ENCODE results near the gene MYL5.
"Not testable (repeated sequence)": the region's sequence is repeated elsewhere in the genome, so short reads cannot be mapped to it uniquely, and the experiment has no call there.

MYL5 gene

DNA sequence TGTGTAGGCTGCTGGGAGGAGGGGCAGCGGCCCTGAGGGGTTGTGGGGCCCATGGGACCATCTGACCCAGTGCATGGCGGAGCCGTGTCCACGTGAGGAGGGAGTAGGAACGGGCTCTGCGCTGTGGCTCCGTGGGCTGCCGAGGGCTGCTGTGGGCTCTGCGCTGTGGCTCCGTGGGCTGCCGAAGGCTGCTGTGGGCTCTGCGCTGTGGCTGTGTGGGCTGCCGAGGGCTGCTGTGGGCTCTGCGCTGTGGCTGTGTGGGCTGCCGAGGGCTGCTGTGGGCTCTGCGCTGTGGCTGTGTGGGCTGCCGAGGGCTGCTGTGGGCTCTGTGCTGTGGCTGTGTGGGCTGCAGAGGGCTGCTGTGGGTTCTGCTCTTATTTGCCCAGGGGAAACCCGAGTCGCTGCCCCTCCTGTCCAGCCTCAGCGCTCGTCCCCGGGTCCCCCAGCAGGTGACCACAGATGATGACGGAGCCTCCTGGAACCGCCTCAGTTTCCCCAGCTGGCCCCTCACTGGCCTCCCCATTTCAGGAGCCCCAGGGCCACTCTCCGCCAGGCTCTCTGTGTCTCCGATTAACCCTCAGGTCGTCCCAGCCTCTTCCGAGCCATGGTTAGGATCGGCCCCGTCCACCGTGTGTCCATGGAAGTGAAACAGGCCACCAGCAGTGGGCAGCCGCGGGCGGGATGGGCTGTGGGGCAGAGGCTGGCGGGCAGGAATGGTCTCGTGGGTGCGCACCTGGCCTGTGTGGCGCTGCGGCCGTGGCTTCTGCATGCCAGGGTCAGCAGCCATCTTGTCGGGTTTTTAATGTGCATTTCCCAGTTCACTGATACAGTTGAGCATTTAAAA lies 51.3 kb downstream of the MYL5 start:
- DNase-seq (ENCODE audit: low read depth in 2 of 2), result no peak

DNA sequence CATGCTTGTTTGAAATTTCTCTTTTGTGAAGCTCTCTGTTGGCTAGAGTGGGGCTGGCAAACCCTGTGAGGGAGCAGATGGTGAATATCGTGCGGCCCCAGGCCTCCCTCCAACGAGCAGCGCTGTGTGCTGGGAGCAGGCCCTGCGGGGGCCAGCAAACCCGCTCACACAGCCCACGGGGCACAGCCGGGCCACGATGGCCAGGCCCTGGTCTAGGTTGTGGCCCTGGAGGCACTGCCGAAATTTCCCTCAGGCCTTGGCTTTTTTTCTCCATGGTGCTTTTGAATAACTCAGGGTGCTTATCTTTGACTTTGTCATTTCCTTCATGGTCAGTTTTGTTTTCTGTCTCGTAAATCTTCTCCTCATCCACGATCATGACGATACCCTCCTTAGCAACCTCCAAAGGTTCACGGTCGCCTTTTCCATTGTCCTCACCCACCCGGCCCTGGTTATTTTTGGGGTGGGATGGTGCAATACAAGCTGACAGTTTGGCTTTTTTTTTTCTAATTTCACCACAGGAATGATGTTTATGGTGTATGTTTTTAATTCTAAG lies 52.0 kb downstream of the MYL5 start:
- no peak for DNase-seq (ENCODE audit: low read depth in 2 of 2)

GRCh38 chr4:726838-727237 lies 52.5 kb downstream of the MYL5 start:
- no peak for DNase-seq (ENCODE audit: low read depth in 2 of 2)

- no peak for DNase-seq (ENCODE audit: low read depth in 2 of 2)
Observed at GRCh38 chr4:727576-727975, 53.2 kb downstream of the MYL5 start.

DNA sequence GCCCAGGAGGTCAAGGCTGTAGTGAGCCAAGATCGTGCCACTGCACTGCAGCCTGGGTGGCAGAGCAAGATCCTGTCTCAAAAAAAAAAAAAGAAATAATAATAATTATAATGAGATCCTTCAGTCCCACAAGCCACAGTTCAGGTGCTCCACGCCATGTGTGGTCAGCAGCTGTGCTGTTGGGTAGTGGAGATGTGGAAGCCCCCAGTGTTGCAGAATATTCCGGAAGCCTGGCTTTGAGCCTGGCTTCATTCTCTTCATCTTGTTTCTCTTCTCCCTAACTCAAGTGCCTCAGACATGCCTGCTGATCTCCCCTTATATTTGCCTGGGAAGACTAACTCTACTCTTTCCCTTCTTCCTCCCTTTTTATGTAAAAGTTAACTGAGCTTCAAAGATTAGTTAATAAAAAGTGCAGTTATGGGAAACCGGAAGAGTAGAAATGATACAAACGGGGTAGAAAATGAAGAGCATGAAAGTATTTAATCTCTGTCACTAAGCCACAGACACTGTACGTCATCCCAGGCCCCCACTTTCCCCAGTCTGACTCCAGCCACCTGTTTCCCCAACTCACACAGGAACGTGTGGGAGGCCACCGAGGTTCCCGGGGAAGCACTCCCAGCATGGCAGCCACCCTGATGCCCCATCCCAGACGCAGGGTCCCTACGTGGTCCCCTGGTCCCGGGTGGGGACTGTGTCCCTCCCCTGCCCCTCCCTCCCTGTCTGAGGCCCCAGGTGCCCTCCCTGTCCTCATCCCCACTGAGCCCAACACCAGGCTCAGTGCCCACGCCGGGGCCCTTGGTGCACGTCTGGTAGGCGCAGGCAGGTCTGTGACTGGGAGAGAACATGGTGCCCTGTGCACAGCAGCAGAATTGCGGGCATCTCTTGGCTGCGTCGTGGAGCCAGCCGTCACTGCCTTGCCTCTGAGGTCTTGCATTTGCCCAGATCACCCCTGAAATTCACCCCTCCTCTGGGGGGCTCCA lies 55.3 kb downstream of the MYL5 start:
- no peak for DNase-seq (ENCODE audit: low read depth in 2 of 2)

DNA sequence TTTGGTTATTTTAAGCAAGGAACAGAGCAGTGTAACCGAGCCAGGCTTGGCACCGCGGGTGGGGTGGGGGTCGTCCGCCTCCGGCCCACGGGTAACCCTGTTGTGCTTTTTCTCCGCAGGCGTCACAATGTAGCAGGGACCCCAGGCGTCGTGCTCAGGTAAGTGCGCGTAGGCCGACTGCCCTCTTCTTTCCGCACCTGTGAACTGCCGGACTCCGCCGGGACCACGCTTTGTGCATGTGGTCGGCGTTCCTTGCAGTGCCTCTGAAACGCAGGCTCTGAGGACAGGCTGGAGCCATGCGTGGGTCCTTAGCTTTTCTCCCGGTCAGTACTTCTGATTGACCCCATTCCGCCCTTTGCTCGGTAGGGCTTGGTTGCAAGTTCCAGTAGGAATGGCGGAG lies 56.2 kb downstream of the MYL5 start:
- no peak for DNase-seq (ENCODE audit: low read depth in 2 of 2)

GRCh38 chr4:730946-731904 lies 56.9 kb downstream of the MYL5 start:
- DNase-seq (ENCODE audit: low read depth in 2 of 2), result not testable (repeated sequence)
